ENCODE results near the gene TMEM125.

Gene TMEM125

GRCh38 chr1:43312212-43312623 is 42.4 kb downstream of the TMEM125 start:
- no peak for DNase-seq (ENCODE audit: low read depth)

GRCh38 chr1:43312663-43313515 is 43.1 kb downstream of the TMEM125 start:
- DNase-seq (ENCODE audit: low read depth), result no peak

DNA sequence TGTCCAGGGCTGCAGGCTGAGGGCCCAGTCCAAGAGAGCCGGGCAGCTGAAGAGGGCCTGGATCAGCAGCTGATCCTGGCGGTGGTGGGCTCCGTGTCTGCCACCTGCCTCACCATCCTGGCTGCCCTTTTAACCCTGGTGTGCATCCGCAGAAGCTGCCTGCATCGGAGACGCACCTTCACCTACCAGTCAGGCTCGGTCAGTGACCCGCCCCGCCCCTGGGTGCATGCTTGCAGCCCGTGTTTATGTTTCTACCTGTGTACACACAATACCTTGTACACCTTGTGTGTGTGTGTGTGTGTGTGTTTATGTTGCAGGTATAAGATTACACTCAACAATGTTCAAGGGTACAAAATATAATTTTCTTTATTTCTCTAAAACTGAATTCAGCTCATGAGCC is 44.0 kb downstream of the TMEM125 start:
- DNase-seq (ENCODE audit: low read depth), result no peak

GRCh38 chr1:43314233-43314632 is 44.5 kb downstream of the TMEM125 start:
- DNase-seq (ENCODE audit: low read depth), result no peak

DNA sequence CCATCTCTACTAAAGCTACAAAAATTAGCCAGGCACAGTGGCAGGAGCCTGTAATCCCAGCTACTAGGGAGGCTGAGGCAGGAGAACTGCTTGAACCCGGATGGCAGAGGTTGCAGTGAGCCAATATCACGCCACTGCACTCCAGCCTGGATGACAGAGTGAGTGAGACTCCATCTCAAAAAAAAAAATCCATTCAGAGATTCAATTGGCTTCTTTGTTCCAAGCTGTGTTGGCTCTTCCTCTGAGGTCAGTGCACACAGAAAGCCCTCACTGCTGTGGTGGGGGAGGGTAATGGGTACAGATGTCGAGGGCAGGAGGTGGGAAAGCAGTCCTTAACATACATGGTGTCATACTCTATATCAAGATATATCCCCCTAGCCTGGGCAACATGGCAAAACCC is 45.7 kb downstream of the TMEM125 start:
- DNase-seq (ENCODE audit: low read depth), result no peak

GRCh38 chr1:43315963-43316737 is 46.4 kb downstream of the TMEM125 start:
- DNase-seq (ENCODE audit: low read depth), result no peak

GRCh38 chr1:43316738-43317520 is 47.1 kb downstream of the TMEM125 start:
- no peak for DNase-seq (ENCODE audit: low read depth)

- no peak for DNase-seq (ENCODE audit: low read depth)
These were observed 48.2 kb downstream of the TMEM125 start for GRCh38 chr1:43317817-43318471.

GRCh38 chr1:43318831-43319230 is 49.0 kb downstream of the TMEM125 start:
- no peak for DNase-seq (ENCODE audit: low read depth)

DNA sequence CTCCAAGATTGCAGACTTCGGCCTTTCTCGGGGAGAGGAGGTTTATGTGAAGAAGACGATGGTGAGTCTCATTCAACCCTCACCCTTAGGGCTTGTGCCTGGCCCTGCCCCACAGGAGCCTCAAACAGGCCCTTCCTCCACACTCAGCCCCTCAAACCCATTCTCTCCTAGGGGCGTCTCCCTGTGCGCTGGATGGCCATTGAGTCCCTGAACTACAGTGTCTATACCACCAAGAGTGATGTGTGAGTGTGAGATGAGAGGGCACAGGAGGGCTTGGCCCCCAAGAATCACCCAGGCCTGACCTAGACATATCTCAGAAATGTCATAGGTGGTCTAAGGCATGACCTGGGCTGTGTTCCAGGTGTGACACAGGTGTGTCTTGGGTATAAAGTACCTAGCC is 49.5 kb downstream of the TMEM125 start:
- no peak for DNase-seq (ENCODE audit: low read depth)

GRCh38 chr1:43319766-43320165 is 50.0 kb downstream of the TMEM125 start:
- no peak for DNase-seq (ENCODE audit: low read depth)

- DNase-seq (ENCODE audit: low read depth), result peak; percentile 34
These were observed 51.6 kb downstream of the TMEM125 start for GRCh38 chr1:43321331-43321891.

GRCh38 chr1:43322506-43322905 is 52.7 kb downstream of the TMEM125 start:
- DNase-seq (ENCODE audit: low read depth), result no peak
